A673 (cell line): ENCODE results near the gene TM4SF1. TPM values are rescaled to one million over a fixed set of nuclear protein-coding genes. Genes with fewer than 3 reads are reported as not detected.

Experiments
- BruUV-seq: library from RNA; stranded (reverse); fragments of 400-500 nt; replicated peaks from 2 replicates; lab custom pipeline; 2021; lab: Mats Ljungman, UMichigan
- CTCF ChIA-PET: fragments of 300-600 bp; sonication (Branson Sonifier 250); formaldehyde crosslinking; loops from one replicate; lab custom pipeline; 2022; ENCODE audit warnings: antibody characterized with exemption; lab: Charles Lee
- POLR2A ChIA-PET: fragments of 300-600 bp; sonication (Branson Sonifier 250); formaldehyde crosslinking; loops from one replicate; lab custom pipeline; 2022; ENCODE audit warnings: antibody characterized with exemption; ENCODE audit not compliant: low non-redundant PET; lab: Charles Lee
- DNase-seq: peaks from one replicate; pipeline ENCODE4 v3.0.0-alpha.2; 2015; ENCODE audit warnings: low spot score
- H3K27ac ChIP-seq: fragments of 200-600 bp; sonication (generic); 2 replicates; pipeline ENCODE4 v1.5.1; 2016; ENCODE audit warnings: mixed run types, low read depth, mild to moderate bottlenecking, mixed read lengths, antibody characterized with exemption, low read length; ENCODE audit not compliant: poor library complexity, severe bottlenecking
- H3K27me3 ChIP-seq: fragments of 200-600 bp; sonication (generic); replicated peaks from 2 replicates; pipeline ENCODE4 v1.6.1; 2017; ENCODE audit warnings: mixed run types, low read depth, mild to moderate bottlenecking, mixed read lengths, antibody characterized with exemption, low read length; ENCODE audit not compliant: insufficient read depth, poor library complexity
- H3K36me3 ChIP-seq: fragments of 200-600 bp; sonication (generic); 2 replicates; pipeline ENCODE4 v1.6.1; 2016; ENCODE audit warnings: mixed run types, mild to moderate bottlenecking, mixed read lengths, antibody characterized with exemption, low read length; ENCODE audit not compliant: insufficient read depth, poor library complexity, severe bottlenecking
- H3K4me1 ChIP-seq: fragments of 200-600 bp; sonication (generic); 2 replicates; pipeline ENCODE4 v1.6.1; 2017; ENCODE audit warnings: mixed run types, mild to moderate bottlenecking, mixed read lengths, antibody characterized with exemption, low read length; ENCODE audit not compliant: insufficient read depth, poor library complexity, severe bottlenecking
- H3K4me3 ChIP-seq: fragments of 200-600 bp; sonication (generic); 2 replicates; pipeline ENCODE4 v1.5.1; 2016; ENCODE audit warnings: low read depth, mixed run types, mild to moderate bottlenecking, mixed read lengths, low read length; ENCODE audit not compliant: poor library complexity, severe bottlenecking
- H3K9me3 ChIP-seq: fragments of 200-600 bp; sonication (generic); 2 replicates; pipeline ENCODE4 v1.6.1; 2016; ENCODE audit warnings: mixed run types, low read depth, mild to moderate bottlenecking, mixed read lengths, antibody characterized with exemption, low read length; ENCODE audit not compliant: poor library complexity, severe bottlenecking
- EZH2 ChIP-seq: fragments of 200-600 bp; sonication (generic); IDR thresholded peaks from 2 replicates; pipeline ENCODE4 v1.6.1; 2017; ENCODE audit warnings: borderline replicate concordance, low read depth, mild to moderate bottlenecking, mixed read lengths, antibody characterized with exemption, low read length; ENCODE audit not compliant: poor library complexity, severe bottlenecking
- intact Hi-C: fragments of 100-400 bp; cut with micrococcal nuclease; formaldehyde crosslinking; loops from one replicate; pipeline ENCODE4 v1.10.0; 2022; ENCODE audit not compliant: unreplicated experiment
- total RNA-seq: library from RNA; stranded (reverse); gene quantifications from 2 replicates; pipeline ENCODE4 v1.2.3, GENCODE V29; 2021
- TF ChIP-seq, protein P1 (sequence below): fragments of 300-800, 200-600 bp; sonication (generic); conservative IDR thresholded peaks from 2 replicates; pipeline ENCODE4 v1.5.1; 2017; ENCODE audit warnings: low read depth, mild to moderate bottlenecking, antibody characterized with exemption, low read length, moderate library complexity, mixed read lengths

TM4SF1 gene
- total RNA-seq, 1 experiment from 2014 or later, result 0.28 TPM

DNA sequence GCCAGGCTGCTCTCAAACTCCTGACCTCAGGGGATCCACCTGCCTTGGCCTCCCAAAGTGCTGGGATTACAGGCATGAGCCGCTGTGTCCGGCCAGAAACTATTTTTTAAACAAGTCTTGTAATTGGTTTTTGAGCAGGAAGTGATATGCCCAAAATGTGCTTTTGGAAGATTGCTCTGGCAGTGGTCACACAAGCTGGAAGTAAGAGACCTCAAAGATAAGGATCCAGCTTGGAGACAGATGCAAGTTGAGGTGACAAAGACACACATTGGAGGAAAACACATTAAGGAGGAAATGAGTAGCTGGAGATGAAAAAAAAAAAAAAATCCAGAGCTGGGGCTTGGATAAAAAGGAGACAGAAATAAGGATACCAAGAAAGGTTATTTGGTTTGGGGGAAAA is 50.3 kb downstream of the TM4SF1 start:
- H3K36me3 ChIP-seq, result no peaks in the 10 kb centered on the region
- POLR2A ChIA-PET, result no interaction called here
- intact Hi-C loops, result no loop called here
- CTCF ChIA-PET, result no interaction called here
- TF ChIP-seq EZH2, result no peak
- TF ChIP-seq, protein P1, sequence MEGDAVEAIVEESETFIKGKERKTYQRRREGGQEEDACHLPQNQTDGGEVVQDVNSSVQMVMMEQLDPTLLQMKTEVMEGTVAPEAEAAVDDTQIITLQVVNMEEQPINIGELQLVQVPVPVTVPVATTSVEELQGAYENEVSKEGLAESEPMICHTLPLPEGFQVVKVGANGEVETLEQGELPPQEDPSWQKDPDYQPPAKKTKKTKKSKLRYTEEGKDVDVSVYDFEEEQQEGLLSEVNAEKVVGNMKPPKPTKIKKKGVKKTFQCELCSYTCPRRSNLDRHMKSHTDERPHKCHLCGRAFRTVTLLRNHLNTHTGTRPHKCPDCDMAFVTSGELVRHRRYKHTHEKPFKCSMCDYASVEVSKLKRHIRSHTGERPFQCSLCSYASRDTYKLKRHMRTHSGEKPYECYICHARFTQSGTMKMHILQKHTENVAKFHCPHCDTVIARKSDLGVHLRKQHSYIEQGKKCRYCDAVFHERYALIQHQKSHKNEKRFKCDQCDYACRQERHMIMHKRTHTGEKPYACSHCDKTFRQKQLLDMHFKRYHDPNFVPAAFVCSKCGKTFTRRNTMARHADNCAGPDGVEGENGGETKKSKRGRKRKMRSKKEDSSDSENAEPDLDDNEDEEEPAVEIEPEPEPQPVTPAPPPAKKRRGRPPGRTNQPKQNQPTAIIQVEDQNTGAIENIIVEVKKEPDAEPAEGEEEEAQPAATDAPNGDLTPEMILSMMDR, result no peak
- BruUV-seq, result no TSS peak
- H3K27ac ChIP-seq, result no peak overlapping the region
- DNase-seq, result no peak
- no peaks in the 10 kb centered on the region for H3K9me3 ChIP-seq
- H3K27me3 ChIP-seq, result no peaks in the 10 kb centered on the region
- no peak overlapping the region for H3K4me3 ChIP-seq
- H3K4me1 ChIP-seq, result peaks cover under 1% of the 10 kb centered on the region

GRCh38 chr3:149325581-149325980 is 51.9 kb downstream of the TM4SF1 start:
- ChIA-PET POLR2A (no interaction called here), CTCF (no interaction called here)
- H3K4me1 ChIP-seq, result no peaks in the 10 kb centered on the region
- TF ChIP-seq, protein P1, result no peak
- no peak for TF ChIP-seq EZH2
- H3K9me3 ChIP-seq, result no peaks in the 10 kb centered on the region
- no peaks in the 10 kb centered on the region for H3K36me3 ChIP-seq
- H3K27ac ChIP-seq, result no peak overlapping the region
- H3K27me3 ChIP-seq, result no peaks in the 10 kb centered on the region
- BruUV-seq, result no TSS peak
- no peak overlapping the region for H3K4me3 ChIP-seq
- intact Hi-C loops, result no loop called here
- no peak for DNase-seq

DNA sequence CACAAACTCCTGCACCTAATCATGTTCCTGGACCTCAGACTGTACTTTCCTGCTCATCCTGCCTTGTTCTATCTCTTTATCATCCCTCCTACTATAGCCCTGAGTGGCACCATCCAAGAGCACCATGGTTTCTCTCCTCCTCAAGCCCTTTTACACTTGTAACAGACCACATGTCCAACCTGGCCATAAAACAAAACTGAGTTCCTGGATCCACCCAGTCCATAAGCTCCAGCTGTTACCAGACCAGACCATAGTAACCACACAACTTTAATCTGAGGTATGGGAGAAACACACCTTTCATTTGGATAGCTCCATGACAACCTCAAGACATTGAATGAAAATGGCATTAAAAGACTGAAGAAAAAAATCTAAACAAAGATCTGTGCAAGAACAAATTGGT is 53.1 kb downstream of the TM4SF1 start:
- no peaks in the 10 kb centered on the region for H3K27me3 ChIP-seq
- TF ChIP-seq, protein P1, result no peak
- no peak for TF ChIP-seq EZH2
- intact Hi-C loops, result no loop called here
- no peak overlapping the region for H3K4me3 ChIP-seq
- no peak overlapping the region for H3K27ac ChIP-seq
- H3K36me3 ChIP-seq, result no peaks in the 10 kb centered on the region
- ChIA-PET POLR2A (no interaction called here), CTCF (no interaction called here)
- DNase-seq, result no peak
- no TSS peak for BruUV-seq
- H3K9me3 ChIP-seq, result no peaks in the 10 kb centered on the region
- no peaks in the 10 kb centered on the region for H3K4me1 ChIP-seq
